Spinal cord (tissue), 10 donors: ENCODE measurements around the gene RHBDF2. TPM values are rescaled to one million over a fixed set of nuclear protein-coding genes. Genes with fewer than 3 reads are reported as not detected.

ENCODE experiments used
- DNase-seq, 6 donors: peaks; one replicate each; pipeline versions ENCODE4 v3.0.0 to v3.0.0-alpha.2; 2013 to 2015; ENCODE audit warnings: low spot score in 6 of 6, low read depth in 4 of 6
- H3K27ac ChIP-seq: one replicate; pipeline ENCODE4 v1.5.1; 2013; ENCODE audit warnings: low read depth, low read length, control low read depth
- H3K27me3 ChIP-seq: one replicate; pipeline ENCODE4 v1.6.1; 2013; ENCODE audit warnings: low read length; ENCODE audit not compliant: control insufficient read depth, insufficient read depth
- H3K36me3 ChIP-seq: one replicate; pipeline ENCODE4 v1.6.1; 2013; ENCODE audit warnings: low read length; ENCODE audit not compliant: control insufficient read depth, insufficient read depth
- H3K4me1 ChIP-seq: one replicate; pipeline ENCODE4 v1.6.1; 2013; ENCODE audit warnings: low read length; ENCODE audit not compliant: control insufficient read depth, insufficient read depth
- H3K4me3 ChIP-seq: one replicate; pipeline ENCODE4 v1.5.1; 2013; ENCODE audit warnings: low read depth, low read length, control low read depth
- H3K9me3 ChIP-seq: one replicate; pipeline ENCODE4 v1.6.1; 2013; ENCODE audit warnings: low read length; ENCODE audit not compliant: control insufficient read depth, insufficient read depth
- WGBS: methylation state at CpG from one replicate; pipeline ENCODE4 v1.1.5; 2013; ENCODE audit warnings: missing lambda C conversion rate; ENCODE audit not compliant: insufficient coverage; 5-methylcytosine and 5-hydroxymethylcytosine counted together
- polyA plus RNA-seq, 2 donors: library from polyadenylated mRNA; unstranded; fragments of 120-200 nt; gene quantifications; one replicate each; pipeline ENCODE4 v1.2.1, GENCODE V29; 2013; ENCODE audit not compliant: insufficient read length in 2 of 2
- total RNA-seq, 2 donors: library from RNA; depleted of rRNA in 1 of 2; stranded (reverse); fragments of 120-200 nt in 1 of 2; fragments of >200 nt in 1 of 2; gene quantifications; one replicate each; pipeline versions ENCODE4 v1.2.3 to v1.2.4, GENCODE V29; 2013 to 2014
- donor health status: healthy.

Gene RHBDF2
- total and polyA plus RNA-seq, 4 donors: 6.3 to 10.9 (median 8.9) TPM

- Histone ChIP-seq H3K27me3 (peaks cover 24% of the 10 kb centered on the region), H3K4me3 (no peak overlapping the region), H3K27ac (no peak overlapping the region), H3K4me1 (peaks cover 41% of the 10 kb centered on the region), H3K9me3 (no peaks in the 10 kb centered on the region), H3K36me3 (no peaks in the 10 kb centered on the region)
- no peak for DNase-seq
- WGBS: 93% methylated on average over 5 of the region's 7 CpGs
These were observed 2.9 kb upstream of the RHBDF2 start for GRCh38 chr17:76504117-76504516.

- H3K9me3 ChIP-seq: no peaks in the 10 kb centered on the region
- H3K27me3 ChIP-seq: peaks cover 22% of the 10 kb centered on the region
- no peaks in the 10 kb centered on the region for H3K36me3 ChIP-seq
- no peak for DNase-seq
- H3K4me1 ChIP-seq: peaks cover 50% of the 10 kb centered on the region
- 74% methylated on average over 5 of the region's 8 CpGs for WGBS
- H3K4me3 ChIP-seq: no peak overlapping the region
- H3K27ac ChIP-seq: no peak overlapping the region
These were observed 1.4 kb upstream of the RHBDF2 start for GRCh38 chr17:76502341-76503211.

DNA sequence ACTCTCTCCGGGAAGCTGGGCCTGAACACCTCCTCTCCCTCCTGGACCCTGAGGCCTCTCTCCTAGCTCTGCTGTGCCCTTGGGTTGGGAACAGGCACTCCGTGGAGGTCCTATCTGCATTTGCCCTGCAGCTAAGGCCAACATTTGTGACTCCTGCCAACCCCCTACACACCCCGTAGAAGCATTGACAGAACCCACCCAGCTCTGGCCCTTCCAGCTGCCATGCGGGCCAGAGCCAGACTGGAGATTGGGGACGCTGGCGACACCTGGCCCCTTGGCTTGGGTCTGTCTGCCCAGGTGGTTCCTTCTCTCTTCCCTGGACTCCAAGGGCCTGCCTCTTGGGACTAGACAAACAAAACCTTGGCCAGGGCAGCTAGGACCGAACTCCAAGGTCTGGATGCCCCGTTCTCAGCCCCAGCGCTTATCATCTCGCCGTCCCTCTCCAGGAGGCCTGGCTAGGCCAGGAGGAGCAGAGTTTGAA, 644 bp upstream of the RHBDF2 start:
- no peak for DNase-seq
- no peaks in the 10 kb centered on the region for H3K36me3 ChIP-seq
- WGBS: 74% methylated on average over 11 of the region's 11 CpGs
- no peak overlapping the region for H3K27ac ChIP-seq
- H3K4me1 ChIP-seq: peaks cover 53% of the 10 kb centered on the region
- no peaks in the 10 kb centered on the region for H3K9me3 ChIP-seq
- peak overlapping the region; percentile 32 for H3K4me3 ChIP-seq
- peaks cover 17% of the 10 kb centered on the region for H3K27me3 ChIP-seq

DNA sequence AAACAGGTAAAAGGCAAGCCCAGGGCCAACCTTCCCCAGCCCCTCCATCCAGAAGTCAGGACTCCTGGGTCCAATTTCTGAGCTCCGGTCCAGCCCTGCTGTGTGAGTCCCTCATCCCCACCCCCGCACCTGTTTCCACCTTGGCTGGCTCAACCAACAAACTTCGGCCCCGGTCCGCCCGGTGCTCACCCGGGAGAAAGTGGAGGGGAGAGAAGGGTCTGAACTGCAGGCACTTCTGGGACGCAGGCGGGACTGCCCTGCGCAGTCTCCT, 541 bp downstream of the RHBDF2 start:
- no peak for DNase-seq
- 0% methylated on average over 6 of the region's 10 CpGs for WGBS
- no peaks in the 10 kb centered on the region for H3K9me3 ChIP-seq
- no peaks in the 10 kb centered on the region for H3K36me3 ChIP-seq
- peaks cover 17% of the 10 kb centered on the region for H3K27me3 ChIP-seq
- H3K27ac ChIP-seq: no peak overlapping the region
- peaks cover 53% of the 10 kb centered on the region for H3K4me1 ChIP-seq
- peak overlapping the region; percentile 22 for H3K4me3 ChIP-seq

GRCh38 chr17:76500074-76500746, 1.0 kb downstream of the RHBDF2 start:
- Histone ChIP-seq H3K4me1 (peaks cover 57% of the 10 kb centered on the region), H3K27ac (peak overlapping the region; percentile 57), H3K4me3 (peak overlapping the region; percentile 22), H3K9me3 (no peaks in the 10 kb centered on the region), H3K27me3 (peaks cover 17% of the 10 kb centered on the region), H3K36me3 (no peaks in the 10 kb centered on the region)
- WGBS: 71% methylated on average over 15 of the region's 17 CpGs
- DNase-seq: no peak

DNA sequence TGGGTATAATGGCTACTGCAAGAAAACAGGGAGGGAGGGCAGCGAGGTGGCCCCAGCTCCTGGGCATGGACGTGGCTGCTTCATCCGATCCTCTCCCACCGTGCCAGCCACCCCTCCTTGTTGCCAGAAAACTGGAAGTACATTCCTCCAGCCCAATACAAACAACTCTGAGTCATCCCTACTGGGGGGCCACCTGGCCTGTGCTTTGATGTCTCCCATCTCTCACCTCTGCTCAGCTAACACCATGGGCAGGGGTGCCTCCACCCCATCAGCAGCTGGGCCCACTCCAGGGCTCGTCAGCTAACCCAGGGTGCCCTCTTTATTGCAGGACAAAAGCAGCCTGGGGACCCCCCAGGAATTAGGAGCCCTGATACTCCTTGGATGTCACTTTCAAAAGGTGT, 2.0 kb downstream of the RHBDF2 start:
- Histone ChIP-seq H3K4me3 (peak overlapping the region; percentile 16), H3K27me3 (peaks cover 17% of the 10 kb centered on the region), H3K9me3 (no peaks in the 10 kb centered on the region), H3K36me3 (no peaks in the 10 kb centered on the region), H3K4me1 (peaks cover 64% of the 10 kb centered on the region), H3K27ac (no peak overlapping the region)
- no peak for DNase-seq
- 76% methylated on average over 4 of the region's 5 CpGs for WGBS

DNA sequence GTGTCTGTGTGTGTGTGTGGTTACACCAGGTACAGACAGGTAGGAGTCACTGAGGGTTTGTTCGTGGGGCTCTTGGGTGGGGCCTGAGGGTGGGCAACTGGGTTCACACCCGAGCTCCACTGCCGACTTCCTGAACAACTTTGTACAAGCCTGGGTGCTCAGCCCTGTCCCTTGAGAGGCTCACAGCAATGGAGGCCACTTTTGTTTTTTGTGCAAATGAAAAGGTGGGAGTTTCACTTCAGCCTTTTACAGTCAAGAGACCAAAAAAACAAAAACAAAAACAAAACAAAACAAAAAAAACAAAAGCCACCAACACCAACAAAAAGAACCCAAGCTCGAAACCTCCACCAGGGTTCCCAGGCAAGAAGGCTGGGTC, 2.4 kb downstream of the RHBDF2 start:
- no peak overlapping the region for H3K4me3 ChIP-seq

GRCh38 chr17:76497979-76498875, 3.0 kb downstream of the RHBDF2 start:
- WGBS: 19% methylated on average over 30 of the region's 31 CpGs

More for the DNA sequence above, 2.4 kb downstream of the RHBDF2 start:
- DNase-seq: no peak
- Histone ChIP-seq H3K9me3 (no peaks in the 10 kb centered on the region), H3K27ac (no peak overlapping the region), H3K36me3 (no peaks in the 10 kb centered on the region), H3K27me3 (peaks cover 17% of the 10 kb centered on the region), H3K4me1 (peaks cover 66% of the 10 kb centered on the region)
- WGBS: 40% methylated on average over 1 of the region's 4 CpGs

DNA sequence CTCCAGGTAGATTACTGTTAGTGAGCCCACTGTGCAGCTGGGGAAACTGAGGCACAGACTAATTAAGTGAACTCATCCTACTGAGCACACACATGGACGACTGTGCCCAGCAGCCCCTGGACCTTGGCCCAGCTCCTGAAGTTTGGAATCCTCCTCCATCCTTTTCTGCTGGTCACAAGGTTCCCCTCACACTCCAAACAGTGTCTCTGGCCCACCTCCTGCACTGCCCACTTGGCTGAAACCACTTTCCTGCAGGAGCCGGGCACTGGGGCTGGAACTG, 3.6 kb downstream of the RHBDF2 start:
- no peak overlapping the region for H3K4me3 ChIP-seq
- no peaks in the 10 kb centered on the region for H3K9me3 ChIP-seq
- peaks cover 79% of the 10 kb centered on the region for H3K4me1 ChIP-seq
- 49% methylated on average over 2 of the region's 2 CpGs for WGBS
- no peak for DNase-seq
- peaks cover 17% of the 10 kb centered on the region for H3K27me3 ChIP-seq
- H3K27ac ChIP-seq: peak overlapping the region; percentile 47
- H3K36me3 ChIP-seq: no peaks in the 10 kb centered on the region

More at GRCh38 chr17:76497979-76498875, 3.0 kb downstream of the RHBDF2 start:
- Histone ChIP-seq H3K4me1 (peaks cover 73% of the 10 kb centered on the region), H3K27ac (peak overlapping the region; percentile 47), H3K9me3 (no peaks in the 10 kb centered on the region), H3K27me3 (peaks cover 17% of the 10 kb centered on the region), H3K4me3 (no peak overlapping the region), H3K36me3 (no peaks in the 10 kb centered on the region)
- DNase-seq: peak in 2 of 6 donors; percentile 64 to 72
